Measurements from ENCODE around the gene ING1. TPM values are rescaled to one million over a fixed set of nuclear protein-coding genes. Genes with fewer than 3 reads are reported as not detected.
"Not testable (repeated sequence)": the region's sequence is repeated elsewhere in the genome, so short reads cannot be mapped to it uniquely, and the experiment has no call there.

Gene ING1, protein sequence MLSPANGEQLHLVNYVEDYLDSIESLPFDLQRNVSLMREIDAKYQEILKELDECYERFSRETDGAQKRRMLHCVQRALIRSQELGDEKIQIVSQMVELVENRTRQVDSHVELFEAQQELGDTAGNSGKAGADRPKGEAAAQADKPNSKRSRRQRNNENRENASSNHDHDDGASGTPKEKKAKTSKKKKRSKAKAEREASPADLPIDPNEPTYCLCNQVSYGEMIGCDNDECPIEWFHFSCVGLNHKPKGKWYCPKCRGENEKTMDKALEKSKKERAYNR
- 15.1 TPM for polyA plus RNA-seq
- long read RNA-seq, donor 1, full-length matches to known transcripts: 9 of 9 reads
- long read RNA-seq, donor 1, partial matches to known transcripts: 0 of 9 reads
- long read RNA-seq, donor 1, other reads (novel, unspliced or antisense): 0 of 9 reads
- long read RNA-seq, donor 2, full-length matches to known transcripts: 6 of 6 reads
- long read RNA-seq, donor 2, partial matches to known transcripts: 0 of 6 reads
- long read RNA-seq, donor 2, other reads (novel, unspliced or antisense): 0 of 6 reads
- long read RNA-seq, donor 3: 0 reads
- long read RNA-seq, donor 4, full-length matches to known transcripts: 2 of 2 reads
- long read RNA-seq, donor 4, partial matches to known transcripts: 0 of 2 reads
- long read RNA-seq, donor 4, other reads (novel, unspliced or antisense): 0 of 2 reads
- long read RNA-seq, donor 5, full-length matches to known transcripts: 5 of 5 reads
- long read RNA-seq, donor 5, partial matches to known transcripts: 0 of 5 reads
- long read RNA-seq, donor 5, other reads (novel, unspliced or antisense): 0 of 5 reads
- long read RNA-seq, donor 6, full-length matches to known transcripts: 9 of 14 reads
- long read RNA-seq, donor 6, partial matches to known transcripts: 5 of 14 reads
- long read RNA-seq, donor 6, other reads (novel, unspliced or antisense): 0 of 14 reads
- long read RNA-seq, donor 7, full-length matches to known transcripts: 6 of 6 reads
- long read RNA-seq, donor 7, partial matches to known transcripts: 0 of 6 reads
- long read RNA-seq, donor 7, other reads (novel, unspliced or antisense): 0 of 6 reads
- long read RNA-seq, donor 8, full-length matches to known transcripts: 6 of 6 reads
- long read RNA-seq, donor 8, partial matches to known transcripts: 0 of 6 reads
- long read RNA-seq, donor 8, other reads (novel, unspliced or antisense): 0 of 6 reads
- long read RNA-seq, donor 9, full-length matches to known transcripts: 7 of 7 reads
- long read RNA-seq, donor 9, partial matches to known transcripts: 0 of 7 reads
- long read RNA-seq, donor 9, other reads (novel, unspliced or antisense): 0 of 7 reads
- long read RNA-seq, donor 10, full-length matches to known transcripts: 9 of 9 reads
- long read RNA-seq, donor 10, partial matches to known transcripts: 0 of 9 reads
- long read RNA-seq, donor 10, other reads (novel, unspliced or antisense): 0 of 9 reads
- long read RNA-seq, donor 11, full-length matches to known transcripts: 2 of 2 reads
- long read RNA-seq, donor 11, partial matches to known transcripts: 0 of 2 reads
- long read RNA-seq, donor 11, other reads (novel, unspliced or antisense): 0 of 2 reads

DNA sequence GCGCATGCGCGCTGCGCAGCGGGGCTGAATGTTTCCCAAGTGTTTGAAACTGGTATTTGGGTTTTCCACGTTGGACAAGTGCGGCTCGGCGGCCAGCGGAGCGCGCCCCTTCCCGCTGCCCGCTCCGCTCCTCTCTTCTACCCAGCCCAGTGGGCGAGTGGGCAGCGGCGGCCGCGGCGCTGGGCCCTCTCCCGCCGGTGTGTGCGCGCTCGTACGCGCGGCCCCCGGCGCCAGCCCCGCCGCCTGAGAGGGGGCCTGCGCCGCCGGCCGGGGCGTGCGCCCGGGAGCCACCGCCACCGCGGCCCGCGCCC, at the start of gene ING1:
ING1 (plus strand) TSS at position 59 of the 311 bp plus-strand sequence. CDS start 450 bp downstream, outside the sequence.
- peak within 1 kb of the TSS; percentile 99 for H3K4me3 ChIP-seq (ENCODE audit: low read length)
- no peaks in the 10 kb centered on the region for H3K36me3 ChIP-seq (ENCODE audit: control insufficient read depth, insufficient read depth, low read length)
- H3K9me3 ChIP-seq (ENCODE audit: control insufficient read depth, low read depth, low read length): peaks cover 4% of the 10 kb centered on the region
- H3K27me3 ChIP-seq (ENCODE audit: control insufficient read depth, insufficient read depth, low read length): no peaks in the 10 kb centered on the region
- H3K4me1 ChIP-seq (ENCODE audit: control insufficient read depth, insufficient read depth, low read length): peaks cover 7% of the 10 kb centered on the region
- no peak for DNase-seq
- no CpG with 5 or more reads among the region's 45 CpGs for WGBS (ENCODE audit: insufficient coverage, low lambda C conversion rate)
- H3K27ac ChIP-seq (ENCODE audit: low read length): peak within 1 kb of the TSS; percentile 100

DNA sequence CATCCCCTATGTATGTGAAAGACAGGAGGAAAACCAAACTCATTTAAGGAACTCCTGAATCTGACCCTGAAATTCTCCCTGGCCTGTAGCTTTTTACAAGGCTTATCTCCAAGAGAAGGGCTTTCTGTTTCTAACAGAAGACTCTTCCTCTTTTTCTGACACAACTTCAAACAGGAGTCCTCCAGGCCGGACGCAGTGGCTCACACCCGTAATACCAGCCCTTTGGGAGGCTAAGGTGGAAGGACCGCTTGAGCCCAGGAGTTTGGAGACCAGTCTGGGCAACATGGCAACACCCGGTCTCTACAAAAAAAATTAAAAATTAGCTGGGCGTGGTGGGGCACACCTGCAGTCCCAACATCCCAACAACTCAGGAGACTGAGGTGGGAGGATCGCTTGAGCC, 49.5 kb upstream of the ING1 start:
- DNase-seq: no peak
- no peaks in the 10 kb centered on the region for H3K4me1 ChIP-seq (ENCODE audit: control insufficient read depth, insufficient read depth, low read length)
- H3K27ac ChIP-seq (ENCODE audit: low read length): no peak overlapping the region
- no peaks in the 10 kb centered on the region for H3K27me3 ChIP-seq (ENCODE audit: control insufficient read depth, insufficient read depth, low read length)
- H3K36me3 ChIP-seq (ENCODE audit: control insufficient read depth, insufficient read depth, low read length): peaks cover 82% of the 10 kb centered on the region
- WGBS (ENCODE audit: insufficient coverage, low lambda C conversion rate): no CpG with 5 or more reads among the region's 7 CpGs
- H3K9me3 ChIP-seq (ENCODE audit: control insufficient read depth, low read depth, low read length): peaks cover 9% of the 10 kb centered on the region
- H3K4me3 ChIP-seq (ENCODE audit: low read length): no peak overlapping the region

DNA sequence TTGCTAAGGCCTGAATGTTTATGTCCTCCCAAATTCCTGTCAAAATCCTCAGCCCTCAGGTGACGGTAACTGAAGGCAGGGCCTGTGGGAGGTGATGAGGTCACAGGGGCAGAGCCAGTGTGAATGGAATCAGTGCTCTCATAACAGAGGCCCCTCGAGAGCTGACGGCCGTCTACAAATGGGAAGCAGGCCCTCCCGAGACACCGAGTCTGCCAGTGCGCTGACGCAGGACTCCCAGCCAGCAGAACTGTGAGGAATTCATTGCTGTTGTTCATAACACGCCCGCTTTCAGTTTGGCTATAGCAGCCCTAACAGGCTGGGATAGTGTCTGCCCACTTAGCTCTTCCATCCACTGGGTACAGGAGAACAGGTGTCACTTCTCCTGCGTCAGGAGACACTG, 48.8 kb upstream of the ING1 start:
- Histone ChIP-seq H3K4me3 (ENCODE audit: low read length) (no peak overlapping the region), H3K27ac (ENCODE audit: low read length) (no peak overlapping the region), H3K9me3 (ENCODE audit: control insufficient read depth, low read depth, low read length) (peaks cover 5% of the 10 kb centered on the region), H3K4me1 (ENCODE audit: control insufficient read depth, insufficient read depth, low read length) (no peaks in the 10 kb centered on the region), H3K36me3 (ENCODE audit: control insufficient read depth, insufficient read depth, low read length) (peaks cover 82% of the 10 kb centered on the region), H3K27me3 (ENCODE audit: control insufficient read depth, insufficient read depth, low read length) (no peaks in the 10 kb centered on the region)
- no CpG with 5 or more reads among the region's 11 CpGs for WGBS (ENCODE audit: insufficient coverage, low lambda C conversion rate)
- DNase-seq: no peak

DNA sequence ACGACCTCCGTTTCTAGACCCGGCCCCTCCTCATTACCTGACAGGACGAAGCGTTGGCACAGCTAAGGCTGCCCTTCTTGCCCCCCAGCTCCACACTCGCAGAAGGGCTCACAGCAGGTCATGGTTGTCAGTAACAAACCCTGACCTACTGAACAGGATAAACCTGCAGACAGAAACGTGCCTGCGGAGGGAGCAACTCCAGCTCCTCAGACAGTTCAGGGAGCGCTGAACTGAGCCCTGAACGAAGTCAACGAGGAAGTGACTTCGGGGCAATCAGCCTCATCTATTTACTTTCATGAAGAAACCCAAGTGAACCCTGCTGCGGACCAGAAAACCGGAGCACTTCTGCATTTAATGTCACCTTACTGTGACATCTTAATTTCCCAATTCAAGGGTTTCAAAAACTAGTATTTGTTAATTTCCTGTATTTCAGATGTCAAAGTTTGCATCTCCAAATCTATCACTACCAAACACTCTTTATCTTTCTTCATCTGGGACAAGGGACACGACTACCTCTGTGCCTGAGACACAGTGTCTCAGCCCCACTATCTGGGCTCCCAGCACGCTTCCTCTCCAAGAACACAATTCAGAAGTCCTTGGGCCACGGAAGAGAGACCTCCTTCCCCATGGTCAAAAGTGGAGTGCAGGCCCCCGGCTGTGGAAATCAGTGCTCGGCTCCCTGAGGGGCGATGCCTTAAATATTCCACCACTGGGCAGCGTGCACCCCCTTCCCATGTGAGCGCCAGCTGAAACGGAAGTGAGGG, 47.8 kb upstream of the ING1 start:
- no peaks in the 10 kb centered on the region for H3K4me1 ChIP-seq (ENCODE audit: control insufficient read depth, insufficient read depth, low read length)
- H3K27me3 ChIP-seq (ENCODE audit: control insufficient read depth, insufficient read depth, low read length): no peaks in the 10 kb centered on the region
- no peak overlapping the region for H3K4me3 ChIP-seq (ENCODE audit: low read length)
- peaks cover 80% of the 10 kb centered on the region for H3K36me3 ChIP-seq (ENCODE audit: control insufficient read depth, insufficient read depth, low read length)
- H3K9me3 ChIP-seq (ENCODE audit: control insufficient read depth, low read depth, low read length): peaks cover 5% of the 10 kb centered on the region
- DNase-seq: no peak
- H3K27ac ChIP-seq (ENCODE audit: low read length): no peak overlapping the region
- WGBS (ENCODE audit: insufficient coverage, low lambda C conversion rate): no CpG with 5 or more reads among the region's 23 CpGs

DNA sequence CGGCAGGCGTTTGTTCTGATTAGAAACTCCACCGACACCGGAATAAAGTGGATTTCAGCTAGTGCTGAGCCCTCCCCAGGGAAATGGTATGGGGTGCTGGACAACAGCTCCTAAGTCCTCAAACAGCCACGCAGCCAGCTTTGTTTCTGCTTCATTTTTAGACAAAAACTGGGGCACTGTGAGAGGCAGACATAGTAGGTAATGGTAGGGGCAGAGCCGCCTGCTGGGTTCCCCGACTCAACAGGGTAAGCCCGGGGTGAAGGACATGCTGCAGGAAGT, 47.3 kb upstream of the ING1 start:
- no peaks in the 10 kb centered on the region for H3K4me1 ChIP-seq (ENCODE audit: control insufficient read depth, insufficient read depth, low read length)
- H3K9me3 ChIP-seq (ENCODE audit: control insufficient read depth, low read depth, low read length): peaks cover 5% of the 10 kb centered on the region
- peaks cover 77% of the 10 kb centered on the region for H3K36me3 ChIP-seq (ENCODE audit: control insufficient read depth, insufficient read depth, low read length)
- no CpG with 5 or more reads among the region's 8 CpGs for WGBS (ENCODE audit: insufficient coverage, low lambda C conversion rate)
- H3K27ac ChIP-seq (ENCODE audit: low read length): no peak overlapping the region
- no peaks in the 10 kb centered on the region for H3K27me3 ChIP-seq (ENCODE audit: control insufficient read depth, insufficient read depth, low read length)
- H3K4me3 ChIP-seq (ENCODE audit: low read length): no peak overlapping the region
- no peak for DNase-seq

DNA sequence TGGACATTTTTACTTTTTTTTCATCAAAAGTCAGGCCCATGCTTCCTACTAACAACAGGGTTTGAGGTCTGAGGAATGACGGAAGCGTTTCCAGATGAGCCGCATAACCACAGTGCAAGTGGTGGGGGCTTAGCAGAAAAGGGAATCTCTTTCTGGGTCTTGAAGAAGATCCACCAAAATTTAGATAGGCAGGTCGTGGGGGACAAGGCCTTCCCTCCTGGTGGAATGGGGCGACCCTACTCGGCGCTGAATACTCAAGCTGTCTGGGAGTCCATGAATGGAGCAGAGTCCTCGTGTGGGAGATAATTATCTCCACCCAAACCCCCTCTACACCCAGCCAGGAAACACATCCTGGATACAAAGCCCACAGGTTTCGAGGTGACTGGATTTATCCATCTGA, 44.5 kb upstream of the ING1 start:
- Histone ChIP-seq H3K9me3 (ENCODE audit: control insufficient read depth, low read depth, low read length) (no peaks in the 10 kb centered on the region), H3K4me1 (ENCODE audit: control insufficient read depth, insufficient read depth, low read length) (no peaks in the 10 kb centered on the region), H3K36me3 (ENCODE audit: control insufficient read depth, insufficient read depth, low read length) (peaks cover 48% of the 10 kb centered on the region), H3K27me3 (ENCODE audit: control insufficient read depth, insufficient read depth, low read length) (no peaks in the 10 kb centered on the region), H3K27ac (ENCODE audit: low read length) (no peak overlapping the region), H3K4me3 (ENCODE audit: low read length) (no peak overlapping the region)
- no peak for DNase-seq
- 100% methylated on average over 2 of the region's 9 CpGs for WGBS (ENCODE audit: insufficient coverage, low lambda C conversion rate)

DNA sequence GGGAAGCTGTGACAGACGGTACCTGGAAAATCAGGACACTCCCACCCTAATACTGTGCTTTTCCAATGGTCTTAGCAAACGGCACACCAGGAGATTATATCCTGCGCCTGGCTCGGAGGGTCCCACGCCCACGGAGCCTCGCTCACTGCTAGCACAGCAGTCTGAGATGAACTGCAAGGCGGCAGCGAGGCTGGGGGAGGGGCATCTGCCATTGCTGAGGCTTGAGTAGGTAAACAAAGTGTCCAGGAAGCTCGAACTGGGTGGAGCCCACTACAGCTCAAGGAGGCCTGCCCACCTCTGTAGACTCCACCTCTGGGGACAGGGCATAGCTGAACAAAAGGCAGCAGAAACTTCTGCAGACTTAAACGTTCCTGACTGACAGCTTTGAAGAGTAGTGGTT, 43.7 kb upstream of the ING1 start:
- H3K9me3 ChIP-seq (ENCODE audit: control insufficient read depth, low read depth, low read length); H3K27ac ChIP-seq (ENCODE audit: low read length); DNase-seq; H3K4me1 ChIP-seq (ENCODE audit: control insufficient read depth, insufficient read depth, low read length); H3K27me3 ChIP-seq (ENCODE audit: control insufficient read depth, insufficient read depth, low read length); H3K4me3 ChIP-seq (ENCODE audit: low read length): not testable (repeated sequence)
- no CpG with 5 or more reads among the region's 11 CpGs for WGBS (ENCODE audit: insufficient coverage, low lambda C conversion rate)
- H3K36me3 ChIP-seq (ENCODE audit: control insufficient read depth, insufficient read depth, low read length): peaks cover 42% of the 10 kb centered on the region

DNA sequence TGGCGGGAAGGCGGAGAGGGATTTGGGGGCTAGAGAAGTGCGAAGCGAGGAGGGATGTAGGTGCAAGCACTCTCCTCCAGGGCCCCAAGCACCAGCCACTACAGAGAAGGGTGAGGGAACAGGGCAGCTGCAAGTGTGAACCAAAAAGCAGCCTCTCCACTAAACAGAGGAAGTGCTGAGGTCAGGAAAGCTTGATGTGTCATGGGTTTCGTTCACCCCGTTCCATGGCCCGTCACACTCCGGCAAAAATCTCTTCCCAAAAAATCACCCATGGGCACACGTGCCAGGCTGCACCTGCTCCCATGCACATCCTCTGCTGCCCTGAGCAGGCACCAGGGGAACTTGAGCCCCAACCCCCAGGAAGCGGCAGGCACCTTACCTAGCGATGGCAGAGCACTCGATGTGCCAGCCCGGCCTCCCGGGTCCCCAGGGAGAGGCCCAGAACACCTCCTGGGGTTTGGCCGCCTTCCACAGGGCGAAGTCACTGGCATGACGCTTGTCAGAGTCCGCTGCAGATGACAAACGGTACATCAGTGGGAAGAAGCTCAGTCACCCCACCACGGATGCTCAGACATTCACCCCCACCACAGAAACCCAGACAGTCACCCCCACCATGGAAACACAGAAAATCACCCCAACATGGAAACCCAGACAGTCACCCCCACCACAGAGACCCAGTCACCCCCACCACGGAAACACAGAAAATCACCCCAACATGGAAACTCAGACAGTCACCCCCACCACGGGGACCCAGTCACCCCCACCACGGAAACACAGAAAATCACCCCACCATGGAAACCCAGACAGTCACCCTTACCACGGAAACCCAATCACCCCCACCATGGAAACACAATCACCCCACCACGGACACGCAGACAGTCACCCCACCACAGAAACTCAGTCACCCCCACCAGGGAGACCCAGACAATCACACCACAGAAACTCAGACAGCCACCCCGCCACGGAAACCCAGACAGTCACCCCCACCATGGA, 36.6 kb upstream of the ING1 start:
- no peak overlapping the region for H3K4me3 ChIP-seq (ENCODE audit: low read length)
- no CpG with 5 or more reads among the region's 28 CpGs for WGBS (ENCODE audit: insufficient coverage, low lambda C conversion rate)
- H3K9me3 ChIP-seq (ENCODE audit: control insufficient read depth, low read depth, low read length): no peaks in the 10 kb centered on the region
- H3K36me3 ChIP-seq (ENCODE audit: control insufficient read depth, insufficient read depth, low read length): peaks cover 50% of the 10 kb centered on the region
- H3K27ac ChIP-seq (ENCODE audit: low read length): no peak overlapping the region
- no peaks in the 10 kb centered on the region for H3K4me1 ChIP-seq (ENCODE audit: control insufficient read depth, insufficient read depth, low read length)
- H3K27me3 ChIP-seq (ENCODE audit: control insufficient read depth, insufficient read depth, low read length): no peaks in the 10 kb centered on the region
- DNase-seq: no peak

All from large intestine (tissue), 12 donors.